GM12878 (cell line): Measurements from ENCODE around the gene TP73. TPM values are rescaled to one million over a fixed set of nuclear protein-coding genes. Genes with fewer than 3 reads are reported as not detected.

Source experiments
- ATAC-seq: fragments of 200-7000 bp; cut with Tn5 transposase; 3 replicates; pipeline ENCODE4 v1.9.1; 2020; ENCODE audit warnings: mild to moderate bottlenecking, moderate library complexity
- BruUV-seq: library from RNA; stranded (reverse); fragments of 400-500 nt; replicated peaks from 2 replicates; lab custom pipeline; 2021; lab: Mats Ljungman, UMichigan
- CTCF ChIA-PET: fragments of 300-600 bp; sonication (Branson Sonifier 250); formaldehyde crosslinking; extraction: SDS; loops from one replicate; lab custom pipeline; 2021; ENCODE audit warnings: inconsistent platforms; lab: Yijun Ruan, JAX
- POLR2A ChIA-PET: fragments of 350-600 bp; formaldehyde crosslinking; extraction: SDS; loops from one replicate; lab custom pipeline; 2021; ENCODE audit warnings: inconsistent platforms; lab: Charles Lee
- RAD21 ChIA-PET: fragments of 300-600 bp; sonication (Branson Sonifier 250); formaldehyde crosslinking; loops from one replicate; lab custom pipeline; 2023; ENCODE audit warnings: antibody characterized with exemption; ENCODE audit not compliant: unreplicated experiment; lab: Charles Lee
- SMC1A ChIA-PET: fragments of 300-600 bp; sonication (Branson Sonifier 250); formaldehyde crosslinking; loops from one replicate; lab custom pipeline; 2023; ENCODE audit not compliant: unreplicated experiment, uncharacterized antibody; lab: Charles Lee
- DNase-seq: peaks from one replicate; pipeline ENCODE4 v3.0.0-alpha.2; 2011; ENCODE audit warnings: low read depth, low spot score
- FAIRE-seq: peaks from 3 replicates; lab custom pipeline; 2011; peaks lifted over from hg19 to GRCh38; lab: Jason Lieb, UNC
- H2AFZ ChIP-seq: 2 replicates; pipeline ENCODE4 v1.6.0; 2011; ENCODE audit warnings: low read depth, low read length, control low read depth; ENCODE audit not compliant: control insufficient read depth
- H3K27ac ChIP-seq: 2 replicates; pipeline ENCODE4 v1.5.1; 2011; ENCODE audit warnings: control low read depth; ENCODE audit not compliant: control insufficient read depth, insufficient read depth
- H3K27me3 ChIP-seq, 2 experiments: replicated peaks in 1 of 2; 2 replicates each; pipeline versions ENCODE4 v1.6.0 to v1.6.1; 2011; ENCODE audit warnings: low read length in 1 of 2; ENCODE audit not compliant: control insufficient read depth in 2 of 2, insufficient read depth in 2 of 2
- H3K36me3 ChIP-seq, 2 experiments: 2 replicates each; pipeline ENCODE4 v1.5.1; 2011; ENCODE audit warnings: low read length in 1 of 2; ENCODE audit not compliant: control insufficient read depth in 2 of 2, insufficient read depth in 2 of 2
- H3K4me1 ChIP-seq: 2 replicates; pipeline ENCODE4 v1.6.1; 2011; ENCODE audit warnings: mild to moderate bottlenecking, low read length, moderate library complexity, mixed read lengths; ENCODE audit not compliant: control insufficient read depth, insufficient read depth
- H3K4me2 ChIP-seq: 2 replicates; pipeline ENCODE4 v1.6.0; 2011; ENCODE audit warnings: control low read depth; ENCODE audit not compliant: control insufficient read depth, insufficient read depth
- H3K4me3 ChIP-seq: fragments of 200-600 bp; sonication (generic); 2 replicates; pipeline ENCODE4 v1.5.1; 2016
- H3K79me2 ChIP-seq: 2 replicates; pipeline ENCODE4 v1.6.0; 2011; ENCODE audit warnings: low read length; ENCODE audit not compliant: control insufficient read depth, insufficient read depth
- H3K9ac ChIP-seq: 2 replicates; pipeline ENCODE4 v1.8.0; 2011; ENCODE audit warnings: low read length, control low read depth, mixed read lengths; ENCODE audit not compliant: control insufficient read depth, insufficient read depth
- H3K9me3 ChIP-seq: replicated peaks from 3 replicates; pipeline ENCODE4 v1.5.1; 2011; ENCODE audit warnings: mild to moderate bottlenecking, low read length; ENCODE audit not compliant: control insufficient read depth, insufficient read depth
- H4K20me1 ChIP-seq: 2 replicates; pipeline ENCODE4 v1.6.0; 2011; ENCODE audit not compliant: control insufficient read depth, insufficient read depth
- ATF7 ChIP-seq: fragments of 450-650 bp; IDR thresholded peaks from 2 replicates; pipeline ENCODE4 v1.6.1; 2016; ENCODE audit warnings: low read depth, mild to moderate bottlenecking
- BCLAF1 ChIP-seq: fragments of 450-650 bp; IDR thresholded peaks from 2 replicates; pipeline ENCODE4 v1.6.1; 2017; ENCODE audit warnings: antibody characterized with exemption, mild to moderate bottlenecking, moderate library complexity
- CHD1 ChIP-seq: IDR thresholded peaks from 2 replicates; pipeline ENCODE4 v1.6.1; 2012; ENCODE audit warnings: low read depth, low read length, improper control_type of control experiment
- E2F8 ChIP-seq: fragments of 450-650 bp; IDR thresholded peaks from 2 replicates; pipeline ENCODE4 v1.6.1; 2018; ENCODE audit warnings: mild to moderate bottlenecking, low read depth, moderate library complexity; ENCODE audit not compliant: partially characterized antibody
- E4F1 ChIP-seq: fragments of 450-650 bp; IDR thresholded peaks from 2 replicates; pipeline ENCODE4 v1.6.1; 2018; ENCODE audit warnings: borderline replicate concordance, mild to moderate bottlenecking; ENCODE audit not compliant: partially characterized antibody
- ETV6 ChIP-seq, 2 experiments: fragments of 450-650 bp in 1 of 2; IDR thresholded peaks in 1 of 2; conservative IDR thresholded peaks in 1 of 2; 2 replicates each; pipeline ENCODE4 v1.6.1; 2014; ENCODE audit warnings: antibody characterized with exemption in 1 of 2, borderline replicate concordance in 1 of 2, low read depth in 1 of 2, mild to moderate bottlenecking in 1 of 2, moderate library complexity in 1 of 2
- FOXK2 ChIP-seq: fragments of 450-650 bp; IDR thresholded peaks from 2 replicates; pipeline ENCODE4 v1.6.1; 2017; ENCODE audit warnings: mild to moderate bottlenecking, moderate library complexity
- IKZF2 ChIP-seq, 2 experiments: fragments of 450-650 bp; IDR thresholded peaks; 2 replicates each; pipeline ENCODE4 v1.6.1; 2017; ENCODE audit warnings: mild to moderate bottlenecking in 2 of 2, moderate library complexity in 2 of 2
- MEF2B ChIP-seq: fragments of 450-650 bp; IDR thresholded peaks from 2 replicates; pipeline ENCODE4 v1.6.1; 2018; ENCODE audit warnings: mild to moderate bottlenecking, moderate library complexity; ENCODE audit not compliant: partially characterized antibody, poor library complexity, severe bottlenecking
- MYC ChIP-seq: IDR thresholded peaks from 2 replicates; pipeline ENCODE4 v1.6.1; 2011; ENCODE audit warnings: mild to moderate bottlenecking, low read length, moderate library complexity, inconsistent platforms; ENCODE audit not compliant: insufficient read depth, insufficient replicate concordance, insufficient read length, severe bottlenecking
- PAX5 ChIP-seq: IDR thresholded peaks from 2 replicates; pipeline ENCODE4 v1.6.1; 2011; ENCODE audit warnings: low read depth, low read length, borderline replicate concordance
- PAX8 ChIP-seq: fragments of 450-650 bp; IDR thresholded peaks from 2 replicates; pipeline ENCODE4 v1.6.1; 2017; ENCODE audit warnings: mild to moderate bottlenecking, moderate library complexity
- SUZ12 ChIP-seq: fragments of 200-600 bp; sonication (generic); IDR thresholded peaks from one replicate; pipeline ENCODE4 v1.6.1; 2018; ENCODE audit warnings: antibody characterized with exemption, mild to moderate bottlenecking; ENCODE audit not compliant: unreplicated experiment
- YY1 ChIP-seq: IDR thresholded peaks from 2 replicates; pipeline ENCODE4 v1.6.1; 2011; ENCODE audit warnings: low read depth, mild to moderate bottlenecking, low read length
- ZNF24 ChIP-seq: fragments of 450-650 bp; IDR thresholded peaks from 2 replicates; pipeline ENCODE4 v1.6.1; 2017; ENCODE audit warnings: antibody characterized with exemption, mild to moderate bottlenecking
- WGBS: methylation state at CpG from one replicate; pipeline ENCODE4 v1.1.6; 2016; ENCODE audit warnings: low lambda C conversion rate; ENCODE audit not compliant: insufficient replicate concordance, insufficient coverage; ENCODE audit errors: missing lambda C conversion rate; 5-methylcytosine and 5-hydroxymethylcytosine counted together
- in situ Hi-C: fragments of 300-500 bp; cut with MboI; formaldehyde crosslinking; loops from 9 replicates; pipeline ENCODE4 v1.14.3; 2018; ENCODE audit warnings: mixed read lengths
- intact Hi-C: fragments of 100-400 bp; cut with micrococcal nuclease; formaldehyde crosslinking; loops from one replicate; pipeline ENCODE4 v1.14.2; 2022; ENCODE audit not compliant: unreplicated experiment
- polyA plus RNA-seq, 11 experiments: library from polyadenylated mRNA; depleted of rRNA in 4 of 11; unstranded in 6 of 11; stranded (reverse) in 5 of 11; fragments of >200 nt; fragmentation: Nextera tagmentation in 4 of 11; fragmentation: Illumina TruSeq in 1 of 11; extraction: Ambion mirVana in 4 of 11; extraction: Trizol in 1 of 11; gene quantifications; 1 replicate in 1 of 11; 2 replicates in 10 of 11; pipeline versions ENCODE4 v1.2.1 to v1.2.3, GENCODE V29; 2011 to 2016; ENCODE audit warnings: inconsistent platforms in 2 of 11, missing spikeins in 2 of 11, low read depth in 1 of 11
- total RNA-seq, 4 experiments: library from RNA; depleted of rRNA in 3 of 4; stranded (reverse); fragments of >200 nt in 3 of 4; fragmentation: Illumina TruSeq in 1 of 4; extraction: Trizol in 1 of 4; gene quantifications; 2 replicates each; pipeline versions ENCODE4 v1.2.1 to v1.2.3, GENCODE V29; 2013 to 2021

Gene TP73
- total and polyA plus RNA-seq, 10 of the 15 experiments (the other 5 are each of a cell fraction or from before 2014, with no cell fraction given): 0.08 to 54.2 (median 14.9) TPM

GRCh38 chr1:3685222-3685621 lies 32.9 kb downstream of the TP73 start:
- RAD21 ChIA-PET: no interaction called here
- H3K9ac ChIP-seq: no peak overlapping the region
- SMC1A ChIA-PET: no interaction called here
- CTCF ChIA-PET: no interaction called here
- in situ Hi-C loops (no loop called here), intact Hi-C loops (no loop called here)
- TF ChIP-seq MEF2B (no peak), CHD1 (no peak), ZNF24 (no peak), FOXK2 (no peak), YY1 (no peak), PAX8 (no peak), ATF7 (no peak), IKZF2 (IDR thresholded peaks at IDR 0.05) (no peak), MYC (no peak), SUZ12 (no peak), ETV6 (conservative IDR thresholded peaks at IDR 0.05 in 1 of 2, IDR thresholded peaks at IDR 0.05 in 1 of 2; ENCODE audit: borderline replicate concordance in 1 of 2, low read depth in 1 of 2) (no peak), BCLAF1 (no peak), E4F1 (no peak), E2F8 (no peak), PAX5 (no peak)
- TF ChIP-seq, all 136 proteins: peak for 0
- H3K27me3 ChIP-seq: no peaks in the 10 kb centered on the region
- H3K4me3 ChIP-seq: no peak overlapping the region
- H3K79me2 ChIP-seq: peaks cover 5% of the 10 kb centered on the region
- WGBS: 90% methylated on average over 14 of the region's 14 CpGs
- no peaks in the 10 kb centered on the region; the same call in 1 of the 2 replicates for H4K20me1 ChIP-seq
- H3K36me3 ChIP-seq: peaks cover 2 to 49% of the 10 kb centered on the region in 2 experiments; a peak in 3 of 4 replicates
- no peak overlapping the region for H2AFZ ChIP-seq
- no peak overlapping the region for H3K4me2 ChIP-seq
- no peak overlapping the region for H3K27ac ChIP-seq
- DNase-seq (no peak), FAIRE-seq (no peak), ATAC-seq (no peak)
- peaks cover 12% of the 10 kb centered on the region for H3K4me1 ChIP-seq
- BruUV-seq: no TSS peak
- POLR2A ChIA-PET: no interaction called here
- H3K9me3 ChIP-seq: no peaks in the 10 kb centered on the region
